Stimulated activated effector memory CD8-positive, alpha-beta T cell treated with anti-CD3 and anti-CD28 coated beads, Interleukin-12 subunit alpha, Interleukin-12 subunit beta, amount 100 ng/mL, for 72 hours (primary cell): ENCODE data around the gene NPSR1.

Experiments
- ATAC-seq: fragments of 150-1000 bp; cut with Tn5 transposase; 2 replicates; pipeline ENCODE4 v1.10.0; 2021
- DNase-seq, 2 donors: peaks; one replicate each; pipeline ENCODE4 v3.0.0; 2021 to 2022; ENCODE audit warnings: low spot score in 2 of 2
- H3K27ac Mint-ChIP-seq: one replicate; pipeline ENCODE4 v1.8.0; 2022; ENCODE audit warnings: mild to moderate bottlenecking, mixed read lengths
- H3K36me3 Mint-ChIP-seq: one replicate; pipeline ENCODE4 v1.8.0; 2022; ENCODE audit warnings: mild to moderate bottlenecking, mixed read lengths
- H3K4me1 Mint-ChIP-seq: one replicate; pipeline ENCODE4 v1.8.0; 2022; ENCODE audit warnings: mixed read lengths
- H3K4me3 Mint-ChIP-seq: one replicate; pipeline ENCODE4 v1.8.0; 2022; ENCODE audit warnings: mild to moderate bottlenecking, mixed read lengths
- H3K9me3 Mint-ChIP-seq: one replicate; pipeline ENCODE4 v1.8.0; 2022; ENCODE audit warnings: mixed read lengths

Gene NPSR1

GRCh38 chr7:34831436-34831835, 173.4 kb downstream of the NPSR1 start:
- no peak overlapping the region for H3K27ac Mint-ChIP-seq
- no peak overlapping the region for H3K4me3 Mint-ChIP-seq
- no peak for ATAC-seq
- H3K9me3 Mint-ChIP-seq: no peaks in the 10 kb centered on the region
- DNase-seq: no peak
- H3K4me1 Mint-ChIP-seq: no peaks in the 10 kb centered on the region
- no peaks in the 10 kb centered on the region for H3K36me3 Mint-ChIP-seq

GRCh38 chr7:34832020-34832419, 174.0 kb downstream of the NPSR1 start:
- Mint-ChIP-seq H3K4me3 (no peak overlapping the region), H3K9me3 (no peaks in the 10 kb centered on the region), H3K27ac (no peak overlapping the region), H3K4me1 (no peaks in the 10 kb centered on the region), H3K36me3 (no peaks in the 10 kb centered on the region)
- ATAC-seq (no peak), DNase-seq (no peak)

GRCh38 chr7:34835901-34836600, 178.0 kb downstream of the NPSR1 start:
- DNase-seq (no peak), ATAC-seq (no peak)
- Mint-ChIP-seq H3K36me3 (no peaks in the 10 kb centered on the region), H3K9me3 (no peaks in the 10 kb centered on the region), H3K4me3 (no peak overlapping the region), H3K4me1 (no peaks in the 10 kb centered on the region), H3K27ac (no peak overlapping the region)

DNA sequence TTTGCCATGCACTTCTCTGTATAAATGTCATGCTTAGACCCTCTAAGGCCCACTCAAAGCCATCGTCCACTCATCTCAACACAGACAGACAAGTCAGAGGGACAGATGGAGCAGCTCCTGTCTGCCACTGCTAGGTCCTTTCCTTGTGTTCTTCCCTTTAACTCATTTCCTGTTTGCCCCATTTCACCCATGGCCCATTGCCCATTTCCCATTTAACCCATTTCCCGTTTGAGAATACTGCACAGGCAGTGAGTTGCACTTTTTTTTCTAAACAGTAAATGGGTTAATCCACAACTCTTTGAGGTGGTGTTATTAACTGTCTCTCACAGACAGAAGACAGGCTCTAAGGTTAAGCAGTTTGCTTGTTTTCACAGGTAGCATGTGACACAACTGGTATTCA, 179.3 kb downstream of the NPSR1 start:
- no peak overlapping the region for H3K27ac Mint-ChIP-seq

GRCh38 chr7:34837801-34838201, 179.8 kb downstream of the NPSR1 start:
- ATAC-seq (no peak), DNase-seq (no peak)
- no peaks in the 10 kb centered on the region for H3K36me3 Mint-ChIP-seq
- H3K4me1 Mint-ChIP-seq: no peaks in the 10 kb centered on the region
- no peaks in the 10 kb centered on the region for H3K9me3 Mint-ChIP-seq
- no peak overlapping the region for H3K4me3 Mint-ChIP-seq
- H3K27ac Mint-ChIP-seq: no peak overlapping the region

More for the DNA sequence above, 179.3 kb downstream of the NPSR1 start:
- H3K4me3 Mint-ChIP-seq: no peak overlapping the region
- no peaks in the 10 kb centered on the region for H3K9me3 Mint-ChIP-seq
- H3K36me3 Mint-ChIP-seq: no peaks in the 10 kb centered on the region
- no peaks in the 10 kb centered on the region for H3K4me1 Mint-ChIP-seq
- no peak for ATAC-seq
- DNase-seq: no peak

DNA sequence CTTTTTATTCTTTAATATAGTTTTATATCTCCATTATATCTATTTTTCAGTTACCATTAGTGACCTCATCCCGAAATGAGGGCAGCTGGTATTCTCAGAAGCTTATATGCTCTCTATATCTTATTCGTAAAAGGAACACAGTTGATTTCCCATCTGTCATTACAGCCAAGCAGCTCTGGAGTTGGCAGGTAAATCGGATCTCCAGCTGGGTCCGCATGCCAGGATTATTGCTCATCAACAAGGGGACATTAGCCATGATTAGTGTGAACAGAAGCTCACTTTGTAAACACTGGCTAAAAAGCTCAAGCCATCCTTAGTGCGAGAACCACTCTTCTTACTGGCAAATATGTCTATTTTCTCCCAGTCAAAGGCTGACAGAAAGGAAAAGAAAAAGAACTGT, 180.3 kb downstream of the NPSR1 start:
- no peaks in the 10 kb centered on the region for H3K9me3 Mint-ChIP-seq
- DNase-seq (no peak), ATAC-seq (no peak)
- no peaks in the 10 kb centered on the region for H3K4me1 Mint-ChIP-seq
- H3K4me3 Mint-ChIP-seq: no peak overlapping the region
- no peaks in the 10 kb centered on the region for H3K36me3 Mint-ChIP-seq
- no peak overlapping the region for H3K27ac Mint-ChIP-seq

DNA sequence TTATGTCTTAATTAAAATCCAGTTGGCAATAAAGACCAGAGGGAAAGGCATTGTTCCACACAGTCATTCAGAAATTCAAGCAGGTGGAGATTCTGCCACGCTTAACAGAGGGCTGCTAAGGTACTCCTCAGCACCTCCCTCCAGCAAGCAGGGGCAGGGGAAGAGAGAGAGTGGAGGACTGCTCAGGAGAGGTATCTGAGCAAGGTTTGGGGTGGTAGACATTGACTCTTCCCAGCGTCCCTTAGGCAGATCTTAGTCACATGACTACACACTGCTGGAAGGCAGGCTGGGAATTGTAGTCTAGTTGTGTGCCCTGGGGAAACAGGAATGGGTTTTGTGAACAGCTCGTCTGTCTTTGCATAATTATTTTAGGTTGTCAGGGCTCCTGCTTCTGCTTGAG, 181.6 kb downstream of the NPSR1 start:
- no peak overlapping the region for H3K4me3 Mint-ChIP-seq
- no peaks in the 10 kb centered on the region for H3K9me3 Mint-ChIP-seq
- no peak overlapping the region for H3K27ac Mint-ChIP-seq
- DNase-seq (no peak), ATAC-seq (no peak)
- no peaks in the 10 kb centered on the region for H3K4me1 Mint-ChIP-seq
- H3K36me3 Mint-ChIP-seq: no peaks in the 10 kb centered on the region

GRCh38 chr7:34840176-34840785, 182.3 kb downstream of the NPSR1 start:
- ATAC-seq (no peak), DNase-seq (no peak)
- Mint-ChIP-seq H3K36me3 (no peaks in the 10 kb centered on the region), H3K9me3 (no peaks in the 10 kb centered on the region), H3K4me1 (peaks cover 2% of the 10 kb centered on the region), H3K27ac (no peak overlapping the region), H3K4me3 (no peak overlapping the region)

DNA sequence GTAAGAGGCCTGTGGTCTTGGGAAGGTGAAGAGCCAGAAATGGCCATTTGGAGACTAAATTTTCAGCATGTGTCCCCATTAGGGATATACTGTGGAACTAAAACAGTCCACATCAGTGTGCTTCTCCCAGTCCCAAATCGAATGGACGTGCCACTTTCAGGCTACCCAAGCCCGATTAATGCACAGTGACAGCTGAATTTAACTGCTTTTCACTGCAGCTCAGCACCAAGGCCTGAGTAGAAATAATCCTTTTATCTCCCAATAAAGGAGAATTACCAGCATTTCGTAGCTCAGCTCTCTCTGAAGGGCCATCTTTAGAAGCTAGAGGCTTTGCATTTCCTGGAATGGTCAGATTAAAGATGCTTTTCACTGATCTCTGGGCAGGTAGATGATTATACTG, 183.3 kb downstream of the NPSR1 start:
- no peaks in the 10 kb centered on the region for H3K9me3 Mint-ChIP-seq
- H3K4me3 Mint-ChIP-seq: no peak overlapping the region
- ATAC-seq: no peak
- peaks cover 7% of the 10 kb centered on the region for H3K4me1 Mint-ChIP-seq
- DNase-seq: no peak
- H3K36me3 Mint-ChIP-seq: no peaks in the 10 kb centered on the region
- H3K27ac Mint-ChIP-seq: no peak overlapping the region

DNA sequence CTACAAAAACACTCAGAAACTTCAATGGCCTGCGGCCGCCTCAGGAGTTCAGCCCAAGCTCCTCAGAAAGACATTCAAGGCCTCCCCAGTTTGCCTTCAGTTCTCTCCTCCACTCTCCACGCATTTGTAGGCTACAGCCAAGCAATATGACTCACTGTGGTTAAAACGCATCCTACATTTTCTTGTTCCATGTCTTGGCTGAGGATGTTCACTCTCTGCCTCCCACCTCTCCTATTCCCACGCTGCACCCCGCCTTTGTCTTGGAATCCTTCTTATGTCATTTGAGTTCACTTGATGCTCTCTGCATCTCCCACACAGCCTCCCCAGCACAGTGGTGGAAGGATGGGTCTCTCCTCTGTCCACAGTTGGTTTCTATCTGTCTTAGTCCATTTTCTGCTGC, 184.8 kb downstream of the NPSR1 start:
- Mint-ChIP-seq H3K36me3 (no peaks in the 10 kb centered on the region), H3K9me3 (no peaks in the 10 kb centered on the region), H3K4me3 (no peak overlapping the region), H3K27ac (no peak overlapping the region), H3K4me1 (peaks cover 7% of the 10 kb centered on the region)
- no peak for ATAC-seq
- no peak for DNase-seq

DNA sequence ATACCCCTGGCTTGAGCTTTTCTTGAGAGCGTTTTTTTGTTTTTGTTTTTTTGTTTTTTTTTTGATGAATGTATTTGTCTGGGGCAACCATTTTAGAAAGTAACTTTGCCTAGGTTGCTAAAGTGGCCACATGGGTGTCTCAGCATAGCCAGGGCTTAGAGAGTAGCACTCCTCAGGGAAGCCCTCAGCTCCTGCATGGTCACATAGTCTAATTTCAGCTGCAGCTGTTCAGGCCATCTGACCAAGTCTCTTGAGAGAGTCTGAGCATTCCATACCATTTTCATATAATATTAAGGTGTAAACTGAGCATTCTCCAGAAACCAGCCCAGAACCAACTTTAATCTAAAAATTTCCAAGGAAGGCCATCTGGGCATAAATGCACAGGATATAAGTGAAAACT, 186.4 kb downstream of the NPSR1 start:
- Mint-ChIP-seq H3K4me3 (no peak overlapping the region), H3K9me3 (no peaks in the 10 kb centered on the region), H3K4me1 (peaks cover 7% of the 10 kb centered on the region), H3K36me3 (no peaks in the 10 kb centered on the region), H3K27ac (no peak overlapping the region)
- ATAC-seq: no peak
- peak in 1 of 2 donors; percentile 26 for DNase-seq

- H3K4me3 Mint-ChIP-seq: no peak overlapping the region
- no peak overlapping the region for H3K27ac Mint-ChIP-seq
- peak in 1 of 2 donors; percentile 39 for DNase-seq
- H3K4me1 Mint-ChIP-seq: peaks cover 7% of the 10 kb centered on the region
- no peaks in the 10 kb centered on the region for H3K9me3 Mint-ChIP-seq
- H3K36me3 Mint-ChIP-seq: no peaks in the 10 kb centered on the region
- no peak for ATAC-seq
Observed at GRCh38 chr7:34844936-34845665, 187.1 kb downstream of the NPSR1 start.

GRCh38 chr7:34845666-34846361, 187.8 kb downstream of the NPSR1 start:
- Mint-ChIP-seq H3K4me3 (no peak overlapping the region), H3K4me1 (peaks cover 7% of the 10 kb centered on the region), H3K27ac (no peak overlapping the region), H3K9me3 (no peaks in the 10 kb centered on the region), H3K36me3 (no peaks in the 10 kb centered on the region)
- peak in 1 of 2 donors; percentile 41 for DNase-seq
- peak; percentile 25 for ATAC-seq

GRCh38 chr7:34846976-34847375, 189.0 kb downstream of the NPSR1 start:
- DNase-seq (peak in 1 of 2 donors; percentile 20), ATAC-seq (no peak)
- no peaks in the 10 kb centered on the region for H3K9me3 Mint-ChIP-seq
- H3K27ac Mint-ChIP-seq: no peak overlapping the region
- no peak overlapping the region for H3K4me3 Mint-ChIP-seq
- peaks cover 7% of the 10 kb centered on the region for H3K4me1 Mint-ChIP-seq
- no peaks in the 10 kb centered on the region for H3K36me3 Mint-ChIP-seq

- DNase-seq: no peak
- no peaks in the 10 kb centered on the region for H3K36me3 Mint-ChIP-seq
- ATAC-seq: peak; percentile 59
Observed at GRCh38 chr7:34848670-34849069, 190.7 kb downstream of the NPSR1 start.

More at GRCh38 chr7:34848670-34849069, 190.7 kb downstream of the NPSR1 start:
- no peaks in the 10 kb centered on the region for H3K9me3 Mint-ChIP-seq
- peaks cover 7% of the 10 kb centered on the region for H3K4me1 Mint-ChIP-seq
- no peak overlapping the region for H3K4me3 Mint-ChIP-seq
- no peak overlapping the region for H3K27ac Mint-ChIP-seq
